Esophagus squamous epithelium (tissue), 5 donors: ENCODE data around the gene OTUD5. TPM values are rescaled to one million over a fixed set of nuclear protein-coding genes. Genes with fewer than 3 reads are reported as not detected.

Experiments used
- DNase-seq: peaks from one replicate; lab custom pipeline; 2025; lab: John Stamatoyannopoulos, UW
- H3K27ac ChIP-seq, 4 donors: fragments of 200-600 bp; sonication (generic); one replicate each; pipeline ENCODE4 v1.5.1; 2016 to 2019; ENCODE audit warnings: mild to moderate bottlenecking in 1 of 4
- H3K27me3 ChIP-seq, 4 donors: fragments of 200-600 bp; sonication (generic); 1 replicate in 3 of 4; 2 replicates in 1 of 4; pipeline versions ENCODE4 v1.5.1 to v1.6.0; 2017 to 2021; ENCODE audit warnings: antibody characterized with exemption in 1 of 4
- H3K36me3 ChIP-seq, 3 donors: fragments of 200-600 bp; sonication (generic); one replicate each; pipeline ENCODE4 v1.5.1; 2016 to 2019
- H3K4me1 ChIP-seq, 3 donors: fragments of 200-600 bp; sonication (generic); one replicate each; pipeline ENCODE4 v1.5.1; 2017 to 2019
- H3K4me3 ChIP-seq, 4 donors: fragments of 200-600 bp; sonication (generic); 1 replicate in 3 of 4; 2 replicates in 1 of 4; pipeline ENCODE4 v1.5.1; 2016 to 2019; ENCODE audit warnings: mild to moderate bottlenecking in 2 of 4, moderate library complexity in 1 of 4
- H3K9me3 ChIP-seq, 3 donors: fragments of 200-600 bp; sonication (generic); one replicate each; pipeline ENCODE4 v1.5.1; 2016 to 2019
- CTCF ChIP-seq, 6 experiments: fragments of 450-650 bp in 4 of 6; fragments of 200-600 bp in 2 of 6; sonication (generic) in 2 of 6; IDR thresholded peaks; one replicate each; pipeline ENCODE4 v1.5.1; 2016 to 2019; ENCODE audit warnings: antibody characterized with exemption in 6 of 6, mild to moderate bottlenecking in 4 of 6, moderate library complexity in 4 of 6
- POLR2A ChIP-seq, 4 donors: fragments of 450-650 bp; IDR thresholded peaks; one replicate each; pipeline ENCODE4 v1.6.1; 2017; ENCODE audit warnings: antibody characterized with exemption in 4 of 4, mild to moderate bottlenecking in 4 of 4, moderate library complexity in 3 of 4
- WGBS, 2 donors: methylation state at CpG; one replicate each; pipeline ENCODE4 v1.1.5; 2018; 5-methylcytosine and 5-hydroxymethylcytosine counted together
- intact Hi-C: fragments of 100-400 bp; cut with DNase I; formaldehyde crosslinking; loops from one replicate; pipeline ENCODE4 v1.15.0; 2022
- total RNA-seq, 4 donors: library from RNA; depleted of rRNA; stranded (reverse); fragments of >200 nt; gene quantifications; one replicate each; pipeline ENCODE4 v1.1.0, GENCODE V29; 2016
- donor health status: DM: yes; HTN: yes; CAD: no.

The OTUD5 gene
- total RNA-seq, 4 donors from 2014 or later: 15.7 to 28.4 (median 24.3) TPM

- intact Hi-C loops: no loop called here
- no peak overlapping the region for H3K27ac ChIP-seq
- no peaks in the 10 kb centered on the region for H3K9me3 ChIP-seq
- H3K4me3 ChIP-seq: no peak overlapping the region
- no peak for DNase-seq
- H3K27me3 ChIP-seq: no peaks in the 10 kb centered on the region
- WGBS, 2 donors: 70 to 73% methylated on average over 2 to 6 of the region's 6 CpGs
- H3K36me3 ChIP-seq: peaks cover 0 to 79% (median 3%) of the 10 kb centered on the region in 3 donors
- TF ChIP-seq CTCF (IDR thresholded peaks at IDR 0.05) (no peak), POLR2A (IDR thresholded peaks at IDR 0.05) (no peak)
- H3K4me1 ChIP-seq: peaks cover 0 to 17% (median 8%) of the 10 kb centered on the region in 3 donors
Observed at GRCh38 chrX:48903290-48903689, 54.1 kb downstream of the OTUD5 start.

DNA sequence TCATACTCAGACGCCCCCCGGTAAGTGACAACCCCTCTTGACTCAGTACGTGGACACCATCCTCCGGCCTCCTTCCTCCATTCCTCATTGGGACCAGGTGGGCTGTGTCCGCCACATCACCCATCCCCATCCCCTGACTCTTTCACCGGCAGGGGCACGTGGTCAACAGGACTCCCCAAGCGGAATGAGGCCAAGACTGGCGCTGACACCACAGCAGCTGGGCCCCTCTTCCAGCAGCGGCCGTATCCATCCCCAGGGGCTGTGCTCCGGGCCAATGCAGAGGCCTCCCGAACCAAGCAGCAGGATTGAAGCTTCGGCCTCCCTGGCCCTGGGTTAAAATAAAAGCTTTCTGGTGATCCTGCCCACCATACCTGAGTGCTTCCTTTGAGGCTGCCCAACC, 54.6 kb downstream of the OTUD5 start:
- TF ChIP-seq POLR2A (IDR thresholded peaks at IDR 0.05): no peak
- no peak for TF ChIP-seq CTCF (IDR thresholded peaks at IDR 0.05)
- 88 to 90% methylated on average over 2 to 8 of the region's 14 CpGs for WGBS, 2 donors
- intact Hi-C loops: no loop called here
- no peak overlapping the region for H3K27ac ChIP-seq
- no peak for DNase-seq
- no peaks in the 10 kb centered on the region for H3K9me3 ChIP-seq
- H3K4me1 ChIP-seq: peaks cover 0 to 17% (median 8%) of the 10 kb centered on the region in 3 donors
- no peaks in the 10 kb centered on the region for H3K27me3 ChIP-seq
- H3K36me3 ChIP-seq: peaks cover 0 to 74% (median 3%) of the 10 kb centered on the region in 3 donors
- no peak overlapping the region for H3K4me3 ChIP-seq

DNA sequence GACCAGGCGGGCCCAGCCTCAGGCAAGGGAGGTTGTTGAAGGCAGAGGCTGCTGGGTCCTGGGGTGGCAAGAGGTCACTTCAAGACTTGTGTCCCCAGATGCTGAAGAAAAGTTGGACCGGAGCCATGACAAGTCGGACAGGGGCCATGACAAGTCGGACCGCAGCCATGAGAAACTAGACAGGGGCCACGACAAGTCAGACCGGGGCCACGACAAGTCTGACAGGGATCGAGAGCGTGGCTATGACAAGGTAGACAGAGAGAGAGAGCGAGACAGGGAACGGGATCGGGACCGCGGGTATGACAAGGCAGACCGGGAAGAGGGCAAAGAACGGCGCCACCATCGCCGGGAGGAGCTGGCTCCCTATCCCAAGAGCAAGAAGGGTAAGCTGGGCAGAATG, 55.3 kb downstream of the OTUD5 start:
- no peak for TF ChIP-seq POLR2A (IDR thresholded peaks at IDR 0.05)
- no peak for TF ChIP-seq CTCF (IDR thresholded peaks at IDR 0.05)
- H3K9me3 ChIP-seq: no peaks in the 10 kb centered on the region
- intact Hi-C loops: no loop called here
- DNase-seq: no peak
- WGBS, 2 donors: 80 to 94% methylated on average over 1 to 13 of the region's 20 CpGs
- peaks cover 0 to 17% (median 8%) of the 10 kb centered on the region in 3 donors for H3K4me1 ChIP-seq
- H3K36me3 ChIP-seq: peaks cover 0 to 68% (median 3%) of the 10 kb centered on the region in 3 donors
- no peaks in the 10 kb centered on the region for H3K27me3 ChIP-seq
- H3K27ac ChIP-seq: no peak overlapping the region
- no peak overlapping the region for H3K4me3 ChIP-seq

GRCh38 chrX:48901069-48901468, 56.3 kb downstream of the OTUD5 start:
- DNase-seq: no peak
- Histone ChIP-seq H3K4me1 (peaks cover 0 to 27% (median 16%) of the 10 kb centered on the region in 3 donors), H3K27me3 (no peaks in the 10 kb centered on the region), H3K27ac (no peak overlapping the region), H3K9me3 (no peaks in the 10 kb centered on the region), H3K4me3 (no peak overlapping the region), H3K36me3 (peaks cover 0 to 57% (median 3%) of the 10 kb centered on the region in 3 donors)
- 71 to 100% methylated on average over 1 to 5 of the region's 7 CpGs for WGBS, 2 donors
- TF ChIP-seq CTCF (IDR thresholded peaks at IDR 0.05) (no peak), POLR2A (IDR thresholded peaks at IDR 0.05) (no peak)
- intact Hi-C loops: no loop called here

DNA sequence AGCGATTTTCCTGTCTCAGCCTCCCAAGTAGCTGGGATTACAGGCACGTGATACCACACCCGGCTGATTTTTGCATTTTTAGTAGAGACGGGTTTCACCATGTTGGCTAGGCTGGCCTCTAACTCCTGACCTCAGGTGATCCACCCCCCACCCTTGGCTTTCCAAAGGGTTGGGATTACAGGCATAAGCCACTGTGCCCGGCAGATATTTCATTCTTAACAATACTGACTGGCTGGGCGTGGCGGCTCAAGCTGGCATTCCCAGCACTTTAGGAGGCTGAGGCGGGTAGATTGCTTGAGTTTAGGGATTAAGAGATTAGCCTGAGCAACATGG, 58.4 kb downstream of the OTUD5 start:
- peak overlapping the region in 2 of 4 donors; percentile 50 to 97 for H3K27ac ChIP-seq
- peak overlapping the region in 3 of 4 donors; percentile 21 to 74 (median 65) for H3K4me3 ChIP-seq

More for the DNA sequence above, 58.4 kb downstream of the OTUD5 start:
- WGBS, 2 donors: 58% methylated on average over 8 of the region's 8 CpGs; no CpG with 5 or more reads in 1 of the 2 donors
- peaks cover 0 to 34% (median 16%) of the 10 kb centered on the region in 3 donors for H3K4me1 ChIP-seq
- H3K36me3 ChIP-seq: peaks cover 0 to 50% (median 3%) of the 10 kb centered on the region in 3 donors
- H3K27me3 ChIP-seq: no peaks in the 10 kb centered on the region
- H3K9me3 ChIP-seq: no peaks in the 10 kb centered on the region
- no peak for DNase-seq
- TF ChIP-seq POLR2A (IDR thresholded peaks at IDR 0.05): no peak
- no peak for TF ChIP-seq CTCF (IDR thresholded peaks at IDR 0.05)
- intact Hi-C loops: no loop called here
